Skeletal muscle satellite cell (primary cell): Measurements from ENCODE around the gene TMEM271.

ENCODE experiments used
- H3K27me3 ChIP-seq: 2 replicates; pipeline ENCODE4 v1.7.0; 2013; ENCODE audit warnings: low read length; ENCODE audit not compliant: control insufficient read depth, insufficient read depth
- H3K36me3 ChIP-seq: 2 replicates; pipeline ENCODE4 v1.7.0; 2013; ENCODE audit warnings: mild to moderate bottlenecking, control low read depth, low read length; ENCODE audit not compliant: insufficient read depth
- H3K4me1 ChIP-seq: 2 replicates; pipeline ENCODE4 v1.7.0; 2013; ENCODE audit warnings: low read length; ENCODE audit not compliant: control insufficient read depth, insufficient read depth
- H3K4me2 ChIP-seq: 2 replicates; pipeline ENCODE4 v1.7.0; 2013; ENCODE audit warnings: mild to moderate bottlenecking, low read length
- H3K4me3 ChIP-seq: 2 replicates; pipeline ENCODE4 v1.7.0; 2013; ENCODE audit warnings: low read length
- H3K9ac ChIP-seq: 2 replicates; pipeline ENCODE4 v1.7.0; 2013; ENCODE audit warnings: mild to moderate bottlenecking, low read depth, low read length, moderate library complexity
- H3K9me3 ChIP-seq: replicated peaks from 2 replicates; pipeline ENCODE4 v1.7.0; 2013; ENCODE audit warnings: mild to moderate bottlenecking, control low read depth, low read length

Gene TMEM271

DNA sequence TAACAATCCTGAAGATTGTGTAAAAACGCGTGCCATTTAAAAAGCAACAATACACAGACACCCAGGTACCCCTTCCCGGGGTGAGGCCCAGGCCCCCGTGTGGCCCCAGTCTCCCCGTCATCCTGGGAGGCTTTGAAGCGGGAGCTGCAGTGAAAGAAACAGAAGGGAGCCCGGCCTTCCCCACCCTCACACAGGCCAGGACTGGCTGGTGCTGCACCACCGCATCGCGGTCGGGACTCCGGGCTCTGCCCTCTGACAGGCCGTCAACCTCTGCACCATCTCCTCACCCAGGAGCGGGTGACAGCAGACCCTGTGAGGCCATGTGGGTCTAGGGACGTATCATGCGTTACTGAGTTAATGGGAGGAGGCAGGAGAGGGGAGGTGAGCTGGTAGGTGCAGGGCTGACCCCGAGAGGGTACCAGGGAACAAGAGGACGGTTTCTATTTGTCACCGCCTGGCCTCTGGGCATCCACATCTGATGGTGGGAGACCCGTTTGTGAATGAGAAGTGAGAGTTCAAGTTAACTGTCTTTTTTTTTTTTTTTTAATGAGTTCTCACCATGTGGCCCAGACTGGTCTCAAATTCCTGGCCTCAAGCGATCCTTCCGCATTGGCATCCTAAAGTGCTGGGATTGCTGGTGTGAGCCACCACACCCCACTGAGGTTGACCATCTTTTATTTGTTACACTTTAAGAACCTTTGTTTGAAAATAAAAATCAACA lies 49.7 kb downstream of the TMEM271 start:
- H3K4me1 ChIP-seq: no peaks in the 10 kb centered on the region
- no peaks in the 10 kb centered on the region for H3K9me3 ChIP-seq
- H3K4me3 ChIP-seq: no peak overlapping the region
- H3K9ac ChIP-seq: no peak overlapping the region
- H3K27me3 ChIP-seq: no peaks in the 10 kb centered on the region
- H3K4me2 ChIP-seq: no peak overlapping the region
- H3K36me3 ChIP-seq: peaks cover 80% of the 10 kb centered on the region

DNA sequence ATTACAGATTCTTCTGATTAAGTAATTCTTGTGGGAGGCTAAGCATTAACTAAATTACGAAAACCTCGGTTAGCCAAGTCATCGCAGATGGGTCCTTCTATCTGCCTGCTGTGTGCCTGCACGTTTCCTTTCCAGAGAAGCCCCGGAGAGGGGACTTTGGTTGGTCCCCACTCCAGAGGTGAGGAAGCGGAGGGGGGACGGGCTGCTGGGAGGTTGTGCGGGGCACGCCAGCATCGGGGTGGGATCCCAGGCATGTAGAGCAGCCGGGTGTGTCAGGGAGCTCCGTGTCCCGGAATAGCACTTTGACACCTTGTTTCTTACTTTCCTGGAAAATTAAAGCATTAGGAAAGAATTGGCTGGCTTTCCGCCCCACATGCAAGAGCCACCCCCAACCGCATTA lies 50.4 kb downstream of the TMEM271 start:
- no peak overlapping the region for H3K4me2 ChIP-seq
- H3K36me3 ChIP-seq: peaks cover 76% of the 10 kb centered on the region
- no peak overlapping the region for H3K9ac ChIP-seq

DNA sequence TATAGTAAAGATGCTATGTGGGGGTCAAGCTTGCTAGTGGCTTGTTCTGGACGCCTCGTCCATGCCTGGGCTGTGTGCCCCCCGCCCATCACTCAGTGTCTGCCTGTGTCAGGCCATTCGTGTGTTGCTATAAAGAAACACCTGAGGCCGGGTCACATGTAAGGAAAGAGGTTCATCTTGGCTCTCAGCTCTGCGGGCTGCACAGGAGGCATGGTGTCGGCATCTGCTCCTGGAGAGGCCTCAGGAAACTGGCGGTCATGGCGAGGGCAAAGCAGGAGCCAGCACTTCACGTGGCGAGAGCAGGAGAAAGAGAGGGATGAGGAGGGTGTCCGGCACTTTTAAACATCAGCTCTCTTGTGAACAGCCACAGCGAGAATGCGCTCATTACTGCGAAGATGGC lies 51.9 kb downstream of the TMEM271 start:
- H3K4me2 ChIP-seq: no peak overlapping the region
- H3K4me3 ChIP-seq: no peak overlapping the region
- H3K4me1 ChIP-seq: no peaks in the 10 kb centered on the region
- no peak overlapping the region for H3K9ac ChIP-seq
- no peaks in the 10 kb centered on the region for H3K27me3 ChIP-seq
- no peaks in the 10 kb centered on the region for H3K9me3 ChIP-seq
- H3K36me3 ChIP-seq: peaks cover 67% of the 10 kb centered on the region

More for the DNA sequence above, 50.4 kb downstream of the TMEM271 start:
- H3K4me3 ChIP-seq: no peak overlapping the region
- H3K4me1 ChIP-seq: no peaks in the 10 kb centered on the region
- no peaks in the 10 kb centered on the region for H3K9me3 ChIP-seq
- H3K27me3 ChIP-seq: no peaks in the 10 kb centered on the region
